Cardiac muscle cell (in vitro differentiated cells and primary cell): ENCODE results near the gene CYP2J2. TPM values are rescaled to one million over a fixed set of nuclear protein-coding genes. Genes with fewer than 3 reads are reported as not detected.
A peak's percentile ranks its signal among the peaks of the same experiment; 100 is the strongest.

Experiments
- DNase-seq, 2 donors: peaks; one replicate each; pipeline versions ENCODE4 v3.0.0 to v3.0.0-alpha.2; 2010 to 2017; ENCODE audit warnings: low read depth in 1 of 2, low spot score in 1 of 2
- H3K27ac ChIP-seq: fragments of 200-600 bp; sonication (generic); 2 replicates; pipeline ENCODE4 v1.5.1; 2016
- H3K27me3 ChIP-seq: fragments of 200-600 bp; sonication (generic); 2 replicates; pipeline ENCODE4 v1.6.0; 2016; ENCODE audit warnings: control low read depth
- H3K36me3 ChIP-seq: fragments of 200-600 bp; sonication (generic); 2 replicates; pipeline ENCODE4 v1.5.1; 2016; ENCODE audit warnings: control low read depth
- H3K4me1 ChIP-seq: fragments of 200-600 bp; sonication (generic); 2 replicates; pipeline ENCODE4 v1.8.1; 2017; ENCODE audit warnings: low read depth, mild to moderate bottlenecking, mixed run types
- H3K4me3 ChIP-seq: fragments of 200-600 bp; sonication (generic); 2 replicates; pipeline ENCODE4 v1.5.1; 2016; ENCODE audit warnings: mild to moderate bottlenecking
- H3K9me3 ChIP-seq: fragments of 200-600 bp; sonication (generic); 2 replicates; pipeline ENCODE4 v1.5.1; 2017; ENCODE audit warnings: low read depth, mild to moderate bottlenecking, control low read depth
- polyA plus RNA-seq: library from polyadenylated mRNA; unstranded; fragments of >200 nt; fragmentation: Nextera tagmentation; extraction: Ambion mirVana; gene quantifications from 2 replicates; pipeline ENCODE4 v1.2.1, GENCODE V29; 2016
- total RNA-seq: library from RNA; depleted of rRNA; stranded (reverse); fragments of >200 nt; gene quantifications from 2 replicates; pipeline ENCODE4 v1.2.3, GENCODE V29; 2016
- TF ChIP-seq, protein P1 (sequence below): IDR thresholded peaks from 2 replicates; pipeline ENCODE4 v1.5.1; 2012; ENCODE audit warnings: low read depth, mild to moderate bottlenecking, low read length

CYP2J2 gene
- total and polyA plus RNA-seq, 2 experiments from 2014 or later, result 3.4 to 7.6 TPM

DNA sequence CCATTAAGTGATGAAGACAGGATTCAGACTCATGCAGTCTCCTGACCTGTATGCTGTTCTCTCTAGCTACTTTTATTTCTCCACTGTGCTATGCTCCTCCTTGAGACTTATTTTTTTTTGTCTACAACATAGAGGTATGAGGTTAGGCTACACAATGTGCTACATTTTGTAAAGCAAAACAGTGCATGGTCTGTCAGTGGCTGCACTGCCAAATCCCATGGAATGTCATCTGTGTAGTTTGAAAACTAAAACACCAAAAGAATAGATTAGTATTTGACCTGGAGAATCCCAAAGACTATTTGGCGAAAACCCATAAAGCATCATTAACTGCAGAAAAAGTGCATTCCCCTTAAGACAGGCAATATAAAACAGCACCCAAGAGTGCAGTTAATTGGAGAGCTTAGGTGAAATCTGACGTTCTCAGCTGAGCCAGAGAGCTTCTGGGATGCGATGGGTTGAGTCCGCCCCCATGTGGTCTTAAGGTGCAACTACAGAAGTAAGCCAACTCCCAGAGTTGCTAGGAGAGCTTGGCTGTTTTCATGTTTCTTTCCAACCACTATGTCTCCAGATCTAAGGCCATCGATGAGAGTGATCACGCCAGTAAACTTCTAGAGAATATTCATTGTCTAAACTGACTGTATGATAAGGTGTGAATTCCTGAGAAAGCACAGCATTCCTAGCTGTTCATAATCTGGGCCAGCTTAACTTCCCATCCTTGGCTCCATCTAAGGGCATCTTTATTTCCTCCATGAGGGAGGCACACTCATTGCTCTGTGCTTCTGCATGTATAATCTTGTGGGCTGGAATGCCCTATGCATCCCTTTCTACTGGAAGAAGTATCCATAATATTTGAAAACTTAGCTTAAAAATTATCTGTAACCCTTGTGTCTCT lies 20.7 kb upstream of the CYP2J2 start:
- DNase-seq, result peak; percentile 81 to 82
- Histone ChIP-seq H3K36me3 (no peaks in the 10 kb centered on the region), H3K4me3 (no peak overlapping the region), H3K27me3 (no peaks in the 10 kb centered on the region), H3K9me3 (no peaks in the 10 kb centered on the region), H3K4me1 (peaks cover 18% of the 10 kb centered on the region), H3K27ac (no peak overlapping the region)
- TF ChIP-seq, protein P1, sequence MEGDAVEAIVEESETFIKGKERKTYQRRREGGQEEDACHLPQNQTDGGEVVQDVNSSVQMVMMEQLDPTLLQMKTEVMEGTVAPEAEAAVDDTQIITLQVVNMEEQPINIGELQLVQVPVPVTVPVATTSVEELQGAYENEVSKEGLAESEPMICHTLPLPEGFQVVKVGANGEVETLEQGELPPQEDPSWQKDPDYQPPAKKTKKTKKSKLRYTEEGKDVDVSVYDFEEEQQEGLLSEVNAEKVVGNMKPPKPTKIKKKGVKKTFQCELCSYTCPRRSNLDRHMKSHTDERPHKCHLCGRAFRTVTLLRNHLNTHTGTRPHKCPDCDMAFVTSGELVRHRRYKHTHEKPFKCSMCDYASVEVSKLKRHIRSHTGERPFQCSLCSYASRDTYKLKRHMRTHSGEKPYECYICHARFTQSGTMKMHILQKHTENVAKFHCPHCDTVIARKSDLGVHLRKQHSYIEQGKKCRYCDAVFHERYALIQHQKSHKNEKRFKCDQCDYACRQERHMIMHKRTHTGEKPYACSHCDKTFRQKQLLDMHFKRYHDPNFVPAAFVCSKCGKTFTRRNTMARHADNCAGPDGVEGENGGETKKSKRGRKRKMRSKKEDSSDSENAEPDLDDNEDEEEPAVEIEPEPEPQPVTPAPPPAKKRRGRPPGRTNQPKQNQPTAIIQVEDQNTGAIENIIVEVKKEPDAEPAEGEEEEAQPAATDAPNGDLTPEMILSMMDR, result peak; percentile 95

DNA sequence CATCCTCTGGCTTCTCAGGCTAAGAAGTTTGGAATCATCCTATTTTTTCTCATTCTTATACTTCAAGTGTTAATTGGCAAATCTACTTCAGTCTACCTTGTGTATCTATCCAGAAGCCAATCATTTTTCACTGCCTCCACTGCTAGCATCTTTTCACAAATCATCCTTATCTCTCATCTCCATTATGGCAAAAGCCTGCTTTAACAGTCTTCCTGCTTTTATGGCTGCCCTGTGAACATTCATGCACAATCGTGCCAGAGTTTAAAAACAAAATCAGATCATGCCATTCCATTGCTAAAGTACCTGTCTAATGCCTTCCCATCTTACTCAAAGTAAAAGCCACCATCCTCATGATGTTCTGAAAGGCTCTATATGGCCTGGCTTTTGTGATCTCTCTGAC lies 19.2 kb upstream of the CYP2J2 start:
- H3K4me3 ChIP-seq, result no peak overlapping the region
- DNase-seq, result no peak
- H3K36me3 ChIP-seq, result no peaks in the 10 kb centered on the region
- H3K4me1 ChIP-seq, result peaks cover 24% of the 10 kb centered on the region
- H3K9me3 ChIP-seq, result no peaks in the 10 kb centered on the region
- no peaks in the 10 kb centered on the region for H3K27me3 ChIP-seq
- H3K27ac ChIP-seq, result no peak overlapping the region
- TF ChIP-seq, protein P1, result no peak

DNA sequence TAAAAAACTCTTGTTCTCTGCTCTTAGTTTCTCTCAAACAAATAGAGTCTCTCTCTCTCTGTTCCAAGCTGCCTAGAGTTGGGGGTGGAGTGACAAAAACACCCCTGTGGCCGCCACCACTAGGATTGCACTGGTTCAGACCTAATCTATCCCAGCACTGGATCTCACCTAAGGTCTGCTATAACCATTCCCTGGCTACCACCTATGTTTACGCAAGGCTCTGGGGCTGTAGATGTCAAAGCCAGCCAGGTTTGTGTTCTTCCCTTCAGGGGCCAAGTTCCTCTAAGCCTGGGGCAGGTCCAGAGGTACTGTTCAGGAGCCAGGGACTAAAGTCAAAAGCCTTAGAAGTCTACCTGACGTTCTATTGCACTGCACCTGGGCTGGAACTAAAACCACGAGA lies 12.8 kb upstream of the CYP2J2 start:
- TF ChIP-seq, protein P1, result no peak
- no peak for DNase-seq

DNA sequence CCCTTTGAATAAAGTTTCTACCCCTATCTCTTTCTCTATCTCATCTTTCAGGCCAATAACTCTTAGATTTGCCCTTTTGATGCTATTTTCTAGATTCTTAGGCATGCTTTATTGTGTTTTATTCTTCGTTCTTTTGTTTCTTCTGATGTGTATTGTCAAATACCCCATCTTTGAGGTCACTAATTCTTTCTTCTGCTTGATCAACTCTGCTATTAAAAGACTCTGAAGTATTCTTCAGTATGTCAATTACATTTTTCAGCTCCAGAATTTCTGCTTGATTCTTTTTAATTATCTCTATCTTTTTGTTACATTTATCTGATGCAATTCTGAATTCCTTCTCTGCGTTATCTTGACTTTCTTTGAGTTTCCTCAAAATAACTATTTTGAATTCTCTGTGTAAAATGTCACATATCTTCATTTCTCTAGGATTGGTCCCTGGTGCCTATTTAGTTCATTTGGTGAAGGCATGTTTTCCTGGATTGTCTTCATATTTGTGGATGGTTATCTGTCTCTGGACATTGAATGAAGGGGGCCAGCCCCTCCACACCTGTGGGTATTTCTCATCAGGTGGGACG lies 11.2 kb upstream of the CYP2J2 start:
- TF ChIP-seq, protein P1, result no peak
- H3K4me3 ChIP-seq, result no peak overlapping the region
- H3K36me3 ChIP-seq, result no peaks in the 10 kb centered on the region
- no peaks in the 10 kb centered on the region for H3K9me3 ChIP-seq
- no peak overlapping the region for H3K27ac ChIP-seq
- no peaks in the 10 kb centered on the region for H3K27me3 ChIP-seq
- DNase-seq, result no peak
- H3K4me1 ChIP-seq, result peaks cover 9% of the 10 kb centered on the region

More for the DNA sequence above, 12.8 kb upstream of the CYP2J2 start:
- no peaks in the 10 kb centered on the region for H3K36me3 ChIP-seq
- no peak overlapping the region for H3K4me3 ChIP-seq
- peaks cover 21% of the 10 kb centered on the region for H3K4me1 ChIP-seq
- no peaks in the 10 kb centered on the region for H3K27me3 ChIP-seq
- H3K9me3 ChIP-seq, result no peaks in the 10 kb centered on the region
- H3K27ac ChIP-seq, result no peak overlapping the region

DNA sequence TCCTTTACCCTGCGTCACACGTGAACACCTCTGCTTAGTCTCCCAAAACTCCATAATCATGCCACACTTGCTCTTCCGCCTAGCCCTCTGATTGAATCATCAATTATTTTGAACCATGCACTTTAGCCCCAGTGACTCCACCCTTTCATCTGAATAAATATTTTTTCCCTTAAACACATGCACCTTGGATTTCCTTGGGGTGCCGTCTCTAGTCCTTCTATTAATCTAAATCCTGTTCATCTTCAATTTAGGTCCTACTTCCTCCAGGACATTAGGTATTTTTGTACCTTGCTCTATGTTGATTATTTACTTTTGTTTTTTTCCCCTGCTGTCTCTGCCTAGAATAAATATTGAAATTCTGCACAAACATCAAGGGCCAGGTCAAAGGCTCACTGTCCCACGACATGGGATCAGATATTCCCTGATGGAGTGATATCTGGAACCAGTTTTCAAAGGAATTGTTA lies 9.8 kb upstream of the CYP2J2 start:
- Histone ChIP-seq H3K4me3 (no peak overlapping the region), H3K4me1 (no peaks in the 10 kb centered on the region), H3K9me3 (no peaks in the 10 kb centered on the region), H3K36me3 (no peaks in the 10 kb centered on the region), H3K27ac (no peak overlapping the region), H3K27me3 (no peaks in the 10 kb centered on the region)
- no peak for DNase-seq
- TF ChIP-seq, protein P1, result no peak
